Activated T-cell treated with anti-CD3 and anti-CD28 coated beads, Interleukin-2, amount 50 U/mL, for 24 hours (primary cell): ENCODE results near the gene CRTC3.

Experiments used
- DNase-seq: peaks from one replicate; pipeline ENCODE4 v3.0.0-alpha.2; 2020
- H3K27ac Mint-ChIP-seq: 2 replicates; pipeline ENCODE4 v1.8.0; 2020; ENCODE audit warnings: mild to moderate bottlenecking, mixed read lengths
- H3K27me3 Mint-ChIP-seq: 2 replicates; pipeline ENCODE4 v1.8.0; 2020; ENCODE audit warnings: mixed read lengths
- H3K36me3 Mint-ChIP-seq: 2 replicates; pipeline ENCODE4 v1.8.0; 2020; ENCODE audit warnings: low read depth, mixed read lengths
- H3K4me1 Mint-ChIP-seq: 2 replicates; pipeline ENCODE4 v1.8.0; 2020; ENCODE audit warnings: low read depth, mixed read lengths
- H3K4me3 Mint-ChIP-seq: 2 replicates; pipeline ENCODE4 v1.8.0; 2020; ENCODE audit warnings: mild to moderate bottlenecking, moderate library complexity, mixed read lengths
- H3K9me3 Mint-ChIP-seq: 2 replicates; pipeline ENCODE4 v1.8.0; 2020; ENCODE audit warnings: mixed read lengths

The CRTC3 gene

DNA sequence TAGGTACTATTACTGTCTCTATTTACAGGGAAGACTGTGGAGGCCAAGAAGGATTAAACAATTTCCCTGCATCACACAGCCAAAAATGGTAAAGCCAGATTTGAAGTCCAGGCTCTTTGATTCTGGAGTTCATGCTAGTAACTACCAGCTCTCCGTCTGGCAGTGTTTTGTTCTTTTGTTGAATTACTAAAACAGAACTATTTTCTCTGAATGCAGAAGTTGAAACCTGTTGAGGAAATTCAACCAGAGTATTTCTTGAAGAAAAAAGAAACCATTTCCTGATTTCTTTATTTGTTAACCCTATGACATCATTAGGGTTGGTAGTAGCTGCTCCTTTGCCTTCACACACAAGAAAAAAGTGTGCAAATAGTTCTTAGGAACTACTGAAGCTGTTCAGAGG lies 34.3 kb downstream of the CRTC3 start:
- no peaks in the 10 kb centered on the region for H3K27me3 Mint-ChIP-seq
- peak overlapping the region; percentile 88 for H3K27ac Mint-ChIP-seq
- no peak for DNase-seq
- no peaks in the 10 kb centered on the region for H3K9me3 Mint-ChIP-seq
- peaks cover 92% of the 10 kb centered on the region for H3K4me1 Mint-ChIP-seq
- H3K4me3 Mint-ChIP-seq: no peak overlapping the region
- peaks cover 43% of the 10 kb centered on the region for H3K36me3 Mint-ChIP-seq

DNA sequence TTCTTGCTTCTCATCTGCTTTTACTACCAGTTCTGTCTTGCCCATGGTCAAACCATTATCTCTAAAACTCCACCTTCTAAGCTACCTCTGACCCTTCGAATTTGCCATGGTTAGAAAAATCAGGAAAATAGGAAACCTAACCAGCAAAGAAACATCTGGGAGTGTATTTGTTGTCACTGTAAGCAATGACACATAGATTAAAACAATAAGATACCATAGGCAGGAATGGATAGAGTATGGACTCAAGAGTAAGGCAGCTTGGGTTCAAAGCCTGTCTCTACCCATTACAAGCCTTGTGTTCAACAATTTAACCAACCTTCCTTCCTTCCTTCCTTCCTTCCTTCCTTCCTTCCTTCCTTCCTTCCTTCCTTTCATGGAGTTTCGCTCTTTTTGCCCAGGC lies 34.9 kb downstream of the CRTC3 start:
- peaks cover 38% of the 10 kb centered on the region for H3K36me3 Mint-ChIP-seq
- peak overlapping the region; percentile 88 for H3K27ac Mint-ChIP-seq
- H3K27me3 Mint-ChIP-seq: no peaks in the 10 kb centered on the region
- peaks cover 90% of the 10 kb centered on the region for H3K4me1 Mint-ChIP-seq
- no peak overlapping the region for H3K4me3 Mint-ChIP-seq
- H3K9me3 Mint-ChIP-seq: no peaks in the 10 kb centered on the region
- no peak for DNase-seq

DNA sequence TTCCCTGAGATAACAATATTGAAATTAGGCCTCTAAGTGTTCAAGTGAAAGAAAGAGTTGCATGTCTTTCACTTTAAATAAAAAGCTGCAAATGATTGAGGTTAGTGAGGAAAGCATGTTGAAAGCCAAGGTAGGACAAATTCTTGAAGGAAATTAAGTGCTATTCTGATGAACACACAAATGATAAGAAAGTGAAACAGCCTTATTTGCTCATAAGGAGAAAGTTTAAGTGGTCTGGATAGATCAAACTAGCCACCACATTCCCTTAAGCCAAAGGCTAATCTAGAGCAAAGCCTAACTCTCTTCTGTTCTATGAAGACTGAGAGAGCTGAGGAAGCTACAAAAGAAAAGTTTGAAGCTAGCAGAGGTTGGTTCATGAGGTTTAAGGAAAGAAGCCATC lies 36.1 kb downstream of the CRTC3 start:
- Mint-ChIP-seq H3K27me3 (no peaks in the 10 kb centered on the region), H3K4me3 (no peak overlapping the region), H3K36me3 (peaks cover 30% of the 10 kb centered on the region), H3K27ac (peak overlapping the region; percentile 50), H3K4me1 (peaks cover 89% of the 10 kb centered on the region), H3K9me3 (no peaks in the 10 kb centered on the region)
- DNase-seq: no peak

DNA sequence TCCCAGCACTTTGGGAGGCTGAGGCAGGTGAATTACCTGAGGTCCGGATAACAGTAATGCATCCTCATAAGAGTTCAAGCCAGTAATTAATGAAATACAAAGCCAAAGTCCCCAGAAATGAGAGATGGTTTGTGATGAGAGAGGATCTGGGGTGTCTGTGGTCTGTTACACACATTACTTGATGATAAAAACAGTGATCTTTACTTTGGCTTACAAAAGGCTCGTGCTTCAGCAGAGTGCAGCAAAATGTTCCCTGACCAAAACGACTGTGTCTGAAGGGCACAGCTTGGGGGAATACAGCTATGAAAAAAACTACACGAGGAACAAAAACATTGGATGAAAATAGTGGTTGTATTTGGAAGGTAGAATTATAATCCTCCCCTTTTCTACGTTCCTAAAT lies 40.9 kb downstream of the CRTC3 start:
- Mint-ChIP-seq H3K36me3 (peaks cover 22% of the 10 kb centered on the region), H3K27me3 (no peaks in the 10 kb centered on the region), H3K4me3 (no peak overlapping the region), H3K9me3 (peaks cover 3% of the 10 kb centered on the region), H3K27ac (peak overlapping the region; percentile 81), H3K4me1 (peaks cover 87% of the 10 kb centered on the region)
- no peak for DNase-seq

DNA sequence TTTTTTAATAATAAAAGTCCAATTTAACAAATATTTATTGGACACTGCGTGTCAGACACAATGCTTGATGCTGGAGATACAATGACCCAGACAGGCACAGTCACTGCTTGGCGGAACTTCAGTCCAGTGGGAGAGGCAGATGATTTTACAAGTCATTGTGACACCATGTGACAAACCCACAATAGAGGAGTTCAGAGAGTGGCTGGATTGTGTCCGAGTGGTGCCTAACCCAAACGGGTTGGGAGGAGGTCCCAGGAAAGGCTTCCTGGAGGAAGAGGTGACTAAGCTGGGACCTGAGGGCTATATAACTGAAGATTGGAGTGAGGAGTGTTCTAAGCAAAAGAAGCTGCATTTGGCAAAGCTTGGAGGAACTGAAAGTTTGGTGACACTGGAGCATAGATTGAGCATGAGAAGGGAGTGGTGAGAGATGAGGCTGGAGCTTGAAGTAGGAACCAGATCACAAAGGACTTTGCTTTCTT lies 41.4 kb downstream of the CRTC3 start:
- Mint-ChIP-seq H3K9me3 (peaks cover 3% of the 10 kb centered on the region), H3K36me3 (peaks cover 20% of the 10 kb centered on the region), H3K27ac (peak overlapping the region; percentile 63), H3K4me1 (peaks cover 85% of the 10 kb centered on the region), H3K27me3 (no peaks in the 10 kb centered on the region), H3K4me3 (no peak overlapping the region)
- no peak for DNase-seq

DNA sequence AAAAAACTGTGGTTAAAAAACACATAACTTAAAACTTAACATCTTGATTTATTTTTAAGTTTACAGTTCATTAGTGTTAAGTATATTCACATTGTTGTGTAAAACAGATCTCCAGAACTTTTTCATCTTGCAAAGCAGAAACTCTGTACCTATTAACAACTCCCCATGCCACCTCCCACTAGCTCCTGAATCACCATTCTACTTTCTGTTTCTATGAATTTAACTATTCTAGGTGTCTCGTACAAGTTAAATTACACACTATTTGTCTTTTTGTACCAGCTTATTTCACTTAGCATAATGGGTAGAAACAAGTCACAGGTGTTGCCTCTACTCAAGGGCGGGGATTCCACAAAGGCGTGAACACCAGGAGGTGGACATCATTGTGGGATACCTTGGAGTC lies 43.2 kb downstream of the CRTC3 start:
- no peak for DNase-seq
- Mint-ChIP-seq H3K9me3 (peaks cover 3% of the 10 kb centered on the region), H3K27me3 (no peaks in the 10 kb centered on the region), H3K27ac (peak overlapping the region; percentile 83), H3K4me1 (peaks cover 86% of the 10 kb centered on the region), H3K36me3 (peaks cover 24% of the 10 kb centered on the region), H3K4me3 (peak overlapping the region; percentile 6)

DNA sequence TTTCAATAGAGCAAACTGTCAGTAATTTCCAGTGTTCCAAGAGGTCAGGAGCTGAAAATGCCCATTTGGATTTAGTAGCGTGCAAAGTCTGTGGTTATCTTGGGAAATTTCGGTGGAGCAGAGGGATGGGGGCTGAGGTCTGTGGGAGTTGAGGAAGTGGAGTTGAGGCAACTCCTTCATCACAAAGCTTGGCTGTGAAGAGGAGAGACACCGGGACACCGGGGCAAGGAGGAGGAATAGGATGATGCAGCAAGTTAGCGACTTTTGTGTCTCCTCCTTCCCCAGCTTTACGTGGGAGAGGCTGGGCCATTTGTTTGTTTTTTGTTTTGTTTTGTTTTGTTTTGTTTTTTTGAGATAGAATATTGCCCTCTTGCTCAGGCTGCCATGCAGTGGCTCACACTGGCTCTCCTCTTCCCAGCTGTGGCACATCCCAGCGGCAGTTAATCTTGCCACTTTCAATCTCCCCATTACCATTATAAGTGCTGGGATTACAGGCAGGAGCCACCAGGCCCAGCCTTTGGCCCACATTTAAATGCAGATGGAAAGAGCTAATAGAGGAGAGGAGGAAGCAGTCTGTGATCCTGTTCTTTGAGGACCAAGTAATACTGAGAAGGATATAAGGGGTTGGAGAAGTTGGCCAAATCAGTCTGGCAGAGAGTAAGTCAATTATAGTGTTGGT lies 47.1 kb downstream of the CRTC3 start:
- DNase-seq: no peak
- peaks cover 77% of the 10 kb centered on the region for H3K4me1 Mint-ChIP-seq
- peaks cover 3% of the 10 kb centered on the region for H3K9me3 Mint-ChIP-seq
- peak overlapping the region; percentile 2 for H3K27ac Mint-ChIP-seq
- H3K4me3 Mint-ChIP-seq: no peak overlapping the region
- H3K36me3 Mint-ChIP-seq: peaks cover 20% of the 10 kb centered on the region
- no peaks in the 10 kb centered on the region for H3K27me3 Mint-ChIP-seq

DNA sequence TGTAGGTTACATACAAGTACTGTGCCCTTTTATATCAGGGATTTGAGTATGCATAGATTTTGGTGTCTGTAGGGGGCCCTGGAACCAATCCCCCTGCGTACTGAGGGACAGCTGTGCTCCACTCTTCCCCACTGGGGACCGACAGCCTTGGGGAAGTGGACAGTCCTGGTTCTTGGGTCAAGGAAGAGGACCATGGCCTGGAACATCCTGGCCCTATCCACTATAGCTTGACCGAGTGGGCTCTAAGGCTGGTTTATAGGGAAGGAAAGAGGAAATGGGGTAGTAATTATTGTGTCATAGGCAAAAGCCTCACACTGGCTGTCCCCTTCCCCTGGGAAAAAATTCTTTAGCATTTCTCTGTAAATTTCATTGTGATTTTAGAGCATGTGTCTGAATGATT lies 49.5 kb downstream of the CRTC3 start:
- no peaks in the 10 kb centered on the region for H3K9me3 Mint-ChIP-seq
- H3K4me3 Mint-ChIP-seq: no peak overlapping the region
- peak overlapping the region; percentile 51 for H3K27ac Mint-ChIP-seq
- peaks cover 77% of the 10 kb centered on the region for H3K4me1 Mint-ChIP-seq
- peaks cover 21% of the 10 kb centered on the region for H3K36me3 Mint-ChIP-seq
- no peaks in the 10 kb centered on the region for H3K27me3 Mint-ChIP-seq
- no peak for DNase-seq

DNA sequence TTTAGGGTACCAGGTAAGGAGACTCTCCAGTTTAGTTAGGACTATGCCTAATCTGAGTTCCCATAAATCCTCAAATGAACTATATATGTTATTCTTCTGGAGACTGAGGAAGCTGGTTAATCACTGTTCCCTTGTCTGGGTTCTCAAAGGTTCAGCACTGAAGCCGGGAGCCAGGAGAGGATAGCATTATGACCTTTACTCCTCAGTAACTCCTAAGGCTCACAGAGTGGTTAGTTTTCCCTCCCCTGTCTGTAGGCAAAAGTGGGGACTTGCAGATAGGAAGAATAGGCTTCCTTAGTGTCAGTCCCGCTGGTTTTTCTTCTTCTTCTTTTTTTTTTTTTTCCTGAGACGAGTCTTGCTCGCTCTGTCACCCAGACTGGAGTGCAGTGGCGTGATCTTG lies 50.4 kb downstream of the CRTC3 start:
- Mint-ChIP-seq H3K36me3 (peaks cover 28% of the 10 kb centered on the region), H3K4me3 (no peak overlapping the region), H3K9me3 (no peaks in the 10 kb centered on the region), H3K4me1 (peaks cover 69% of the 10 kb centered on the region), H3K27ac (no peak overlapping the region), H3K27me3 (no peaks in the 10 kb centered on the region)
- no peak for DNase-seq

DNA sequence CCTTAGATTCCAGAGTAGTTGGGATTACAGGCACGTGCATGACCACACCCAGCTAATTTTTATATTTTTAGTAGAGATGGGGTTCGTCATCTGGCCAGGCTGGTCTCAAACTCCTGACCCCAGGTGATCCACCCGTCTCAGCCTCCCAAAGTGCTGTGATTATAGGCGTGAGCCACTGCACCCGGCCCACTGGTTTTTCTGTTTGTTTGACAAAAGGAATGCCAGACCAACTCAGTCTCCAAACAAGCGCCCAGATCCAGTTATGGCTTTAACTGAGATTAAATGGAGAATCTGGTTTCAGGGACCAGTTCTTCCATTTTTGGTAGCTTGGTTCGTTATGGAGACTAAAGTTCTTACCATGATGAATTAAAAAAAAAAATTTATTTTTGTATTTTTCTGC lies 50.8 kb downstream of the CRTC3 start:
- H3K36me3 Mint-ChIP-seq: peaks cover 28% of the 10 kb centered on the region
- H3K27ac Mint-ChIP-seq: no peak overlapping the region
- no peaks in the 10 kb centered on the region for H3K27me3 Mint-ChIP-seq
- no peaks in the 10 kb centered on the region for H3K9me3 Mint-ChIP-seq
- DNase-seq: no peak
- H3K4me1 Mint-ChIP-seq: peaks cover 66% of the 10 kb centered on the region
- H3K4me3 Mint-ChIP-seq: no peak overlapping the region

DNA sequence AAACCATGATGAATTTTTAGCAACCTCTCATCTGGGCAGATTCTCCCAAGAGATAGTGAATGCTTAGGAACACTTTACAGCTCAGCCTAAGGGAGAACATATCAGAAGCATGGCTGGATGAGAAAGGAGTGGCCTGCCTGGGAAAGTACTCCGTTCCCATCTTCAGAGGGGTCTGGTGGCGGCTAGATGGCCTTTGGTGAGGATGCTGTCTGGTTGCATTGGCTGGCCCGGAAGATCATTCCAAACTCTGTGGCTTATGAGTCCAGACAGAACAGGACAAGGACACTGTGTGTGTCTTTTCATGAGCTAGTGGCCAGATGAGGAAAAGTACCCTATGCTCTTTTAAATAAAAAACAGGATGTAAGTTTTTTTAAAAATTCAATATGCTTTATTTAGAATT lies 51.2 kb downstream of the CRTC3 start:
- Mint-ChIP-seq H3K4me3 (no peak overlapping the region), H3K36me3 (peaks cover 31% of the 10 kb centered on the region), H3K27ac (peak overlapping the region; percentile 69), H3K4me1 (peaks cover 67% of the 10 kb centered on the region), H3K27me3 (no peaks in the 10 kb centered on the region), H3K9me3 (no peaks in the 10 kb centered on the region)
- no peak for DNase-seq

DNA sequence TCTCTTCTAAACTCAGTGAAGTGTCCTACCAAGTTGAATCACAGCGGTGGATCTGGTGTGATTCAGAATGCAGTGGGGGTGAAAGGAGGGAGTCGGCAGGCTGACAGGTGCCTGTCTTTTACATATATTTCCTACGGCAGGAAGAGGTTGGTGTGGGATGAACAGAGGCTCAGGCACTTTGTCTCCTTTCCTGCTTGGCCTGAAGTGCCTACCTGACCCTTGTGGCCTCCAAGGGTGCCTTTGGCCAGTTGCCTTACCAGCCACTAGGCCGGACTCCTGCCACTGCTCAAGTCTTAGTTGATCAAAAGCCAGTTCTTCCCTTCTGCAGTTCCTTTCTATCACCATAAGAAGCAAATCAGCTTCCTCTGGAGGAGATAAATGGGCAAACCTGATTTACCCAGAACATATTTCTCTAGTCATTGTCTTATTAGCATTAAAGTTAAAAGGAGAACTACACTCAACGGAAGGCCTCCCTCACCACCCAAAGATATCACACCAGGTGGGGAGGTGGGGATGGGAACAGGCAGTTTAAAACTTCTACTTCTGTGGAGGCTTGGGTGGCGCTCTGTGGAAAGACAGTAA lies 52.1 kb downstream of the CRTC3 start:
- Mint-ChIP-seq H3K27ac (peak overlapping the region; percentile 70), H3K4me3 (peak overlapping the region; percentile 34), H3K4me1 (peaks cover 67% of the 10 kb centered on the region)

DNA sequence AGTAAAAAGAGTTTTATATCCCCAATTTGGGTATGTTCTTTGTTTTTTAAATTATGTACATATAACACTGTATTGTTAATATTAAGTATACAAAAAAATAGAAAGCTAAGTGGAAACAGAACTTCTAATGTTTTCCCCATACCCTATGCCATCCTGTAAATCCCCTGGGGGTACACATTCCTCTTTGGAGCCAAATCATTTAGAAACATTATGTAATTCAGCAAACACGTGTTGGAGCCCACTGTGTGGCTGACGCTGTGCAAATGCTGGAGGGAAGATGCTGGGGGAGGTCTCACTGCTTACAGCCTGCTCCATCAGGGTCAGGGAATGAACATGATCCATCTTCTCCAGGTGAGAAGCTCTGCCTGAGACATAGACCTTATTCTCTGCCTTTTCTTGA lies 52.8 kb downstream of the CRTC3 start:
- Mint-ChIP-seq H3K4me3 (no peak overlapping the region), H3K27ac (peak overlapping the region; percentile 5), H3K27me3 (no peaks in the 10 kb centered on the region), H3K36me3 (peaks cover 31% of the 10 kb centered on the region), H3K4me1 (peaks cover 66% of the 10 kb centered on the region), H3K9me3 (no peaks in the 10 kb centered on the region)
- DNase-seq: no peak

More for the DNA sequence above, 52.1 kb downstream of the CRTC3 start:
- no peak for DNase-seq
- H3K27me3 Mint-ChIP-seq: no peaks in the 10 kb centered on the region
- H3K9me3 Mint-ChIP-seq: no peaks in the 10 kb centered on the region
- H3K36me3 Mint-ChIP-seq: peaks cover 28% of the 10 kb centered on the region

DNA sequence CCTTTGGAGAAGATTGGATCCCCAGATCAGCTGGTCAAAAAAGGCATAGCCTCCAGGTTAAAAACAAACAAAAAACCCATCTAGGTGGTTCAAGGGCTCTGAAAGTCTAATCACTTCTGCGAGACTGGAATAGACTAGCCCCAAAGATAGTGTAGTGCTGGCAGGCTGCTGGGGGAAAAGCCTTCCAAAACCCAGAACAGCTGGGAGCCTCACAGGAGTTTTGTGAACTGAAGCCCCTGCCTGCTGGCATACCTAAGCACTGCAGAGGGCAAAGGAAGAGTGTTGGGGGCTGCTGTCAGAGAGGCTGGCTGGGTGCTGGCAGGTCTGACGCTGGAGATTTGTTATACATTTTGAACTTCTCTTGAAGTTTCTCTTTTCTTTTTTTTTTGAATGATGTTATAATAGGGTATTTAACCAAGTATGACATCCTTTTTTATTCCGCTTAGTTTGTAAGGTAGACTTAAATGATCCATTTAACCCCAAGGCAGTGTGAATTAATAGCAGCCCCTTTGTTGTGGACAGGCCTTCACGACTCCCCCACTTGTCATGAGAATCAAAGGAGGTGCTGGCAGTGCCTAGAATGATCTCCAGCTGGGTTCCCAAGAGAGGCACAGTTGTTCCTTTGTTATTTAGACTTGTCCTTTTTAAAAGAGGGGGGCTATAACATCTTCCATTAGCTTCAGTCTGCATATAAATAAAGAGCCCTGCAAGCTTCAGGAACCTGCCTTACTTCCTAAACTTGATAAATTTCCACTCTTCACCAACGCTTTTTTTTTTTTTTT lies 53.9 kb downstream of the CRTC3 start:
- H3K4me3 Mint-ChIP-seq: no peak overlapping the region
- DNase-seq: no peak
- no peaks in the 10 kb centered on the region for H3K9me3 Mint-ChIP-seq
- H3K4me1 Mint-ChIP-seq: peaks cover 69% of the 10 kb centered on the region
- peak overlapping the region; percentile 44 for H3K27ac Mint-ChIP-seq
- no peaks in the 10 kb centered on the region for H3K27me3 Mint-ChIP-seq
- H3K36me3 Mint-ChIP-seq: peaks cover 37% of the 10 kb centered on the region

DNA sequence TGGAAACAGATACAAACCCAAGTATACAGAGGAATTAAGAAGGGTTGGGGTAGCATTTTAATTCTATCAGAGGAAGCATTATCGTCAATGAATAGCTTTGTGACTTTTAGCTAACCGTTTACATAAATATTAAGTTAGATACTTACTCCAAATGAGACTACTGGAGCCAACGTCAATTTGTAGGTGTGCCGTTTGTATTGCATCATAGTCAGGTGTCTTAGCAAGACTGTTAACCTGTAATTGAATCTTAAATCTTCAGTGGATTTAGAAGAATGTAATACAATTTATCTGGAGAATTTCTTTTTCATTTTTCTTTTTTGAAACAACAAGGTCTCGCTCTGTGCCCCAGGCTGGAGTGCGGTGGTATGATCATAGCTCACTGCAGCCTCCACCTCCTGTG lies 55.1 kb downstream of the CRTC3 start:
- Mint-ChIP-seq H3K4me3 (no peak overlapping the region), H3K27ac (no peak overlapping the region), H3K9me3 (no peaks in the 10 kb centered on the region), H3K4me1 (peaks cover 64% of the 10 kb centered on the region), H3K27me3 (no peaks in the 10 kb centered on the region), H3K36me3 (peaks cover 38% of the 10 kb centered on the region)
- no peak for DNase-seq
